AG04450 (cell line): ENCODE measurements around the gene TSC22D3. TPM values are rescaled to one million over a fixed set of nuclear protein-coding genes. Genes with fewer than 3 reads are reported as not detected.
A peak's percentile ranks its signal among the peaks of the same experiment; 100 is the strongest.
"Not testable (repeated sequence)": the region's sequence is repeated elsewhere in the genome, so short reads cannot be mapped to it uniquely, and the experiment has no call there.

Experiments used
- CTCF ChIA-PET: fragments of 300-600, 350-600 bp; formaldehyde crosslinking; extraction: SDS; loops from one replicate; lab custom pipeline; 2022; ENCODE audit warnings: antibody characterized with exemption, inconsistent platforms; lab: Charles Lee
- POLR2A ChIA-PET: fragments of 350-600 bp; formaldehyde crosslinking; extraction: SDS; loops from one replicate; lab custom pipeline; 2021; ENCODE audit warnings: antibody characterized with exemption, inconsistent platforms; lab: Yijun Ruan, JAX
- DNase-seq: peaks from one replicate; pipeline ENCODE4 v3.0.0-alpha.2; 2011; ENCODE audit warnings: low read depth, low spot score
- H3K27ac ChIP-seq: one replicate; pipeline ENCODE4 v1.5.1; 2012; ENCODE audit warnings: low read depth, low read length, control low read depth
- H3K27me3 ChIP-seq: one replicate; pipeline ENCODE4 v1.6.0; 2012; ENCODE audit warnings: low read length; ENCODE audit not compliant: control insufficient read depth, insufficient read depth
- H3K4me3 ChIP-seq: 2 replicates; pipeline ENCODE4 v1.5.1; 2011; ENCODE audit warnings: mild to moderate bottlenecking, low read depth, low read length, control low read depth
- H3K9me3 ChIP-seq: 2 replicates; pipeline ENCODE4 v1.5.1; 2012; ENCODE audit warnings: low read length; ENCODE audit not compliant: control insufficient read depth, insufficient read depth
- CTCF ChIP-seq: IDR thresholded peaks from 2 replicates; pipeline ENCODE4 v1.5.1; 2011; ENCODE audit warnings: low read depth, low read length, control low read depth, inconsistent platforms
- polyA minus RNA-seq: library from RNA; depleted of rRNA, polyadenylated mRNA; stranded (reverse); fragments of >200 nt; gene quantifications from 2 replicates; pipeline ENCODE4 v1.2.3, GENCODE V29; 2011; rRNA and poly(A)+ RNA removed
- polyA plus RNA-seq: library from polyadenylated mRNA; depleted of rRNA; stranded (reverse); fragments of >200 nt; gene quantifications from 2 replicates; pipeline ENCODE4 v1.2.3, GENCODE V29; 2011; rRNA removed

TSC22D3 gene
- polyA plus RNA-seq (22.4 and 25.3 TPM in 2 replicates), polyA minus RNA-seq (12.5 and 14.5 TPM in 2 replicates)

GRCh38 chrX:107775734-107776511 lies at the start of gene TSC22D3:
Gene TSC22D3, minus strand, starts transcription at chrX:107775787. Its CDS starts 368 bp downstream, at chrX:107775419.
- peak within 1 kb of the TSS; percentile 50 for H3K4me3 ChIP-seq
- ChIA-PET CTCF (interaction anchor here (0.6 to 4.9 kb wide), 9 partner anchors 37 to 238 kb away, joined by 3 to 63 read pairs (median 4); no protein-coding TSS in a partner anchor), POLR2A (interaction anchor here (0.9 kb wide), 1 partner anchor 60 kb away, joined by 5 read pairs; no protein-coding TSS in a partner anchor)
- no peak for DNase-seq
- no peak within 1 kb of the TSS for H3K27ac ChIP-seq
- peaks cover 26% of the 10 kb centered on the region for H3K27me3 ChIP-seq
- no peak for TF ChIP-seq CTCF
- H3K9me3 ChIP-seq = no peaks in the 10 kb centered on the region

- TF ChIP-seq CTCF = no peak
- Histone ChIP-seq H3K4me3 (no peak overlapping the region), H3K27me3 (no peaks in the 10 kb centered on the region), H3K9me3 (peaks cover 7% of the 10 kb centered on the region), H3K27ac (no peak overlapping the region)
- ChIA-PET CTCF (no interaction called here), POLR2A (no interaction called here)
- peak; percentile 29 for DNase-seq
Measured at GRCh38 chrX:107823456-107823855, 47.9 kb upstream of the TSC22D3 start.

- ChIA-PET POLR2A (no interaction called here), CTCF (no interaction called here)
Measured at GRCh38 chrX:107823042-107823441, 47.5 kb upstream of the TSC22D3 start.

GRCh38 chrX:107818900-107819521 lies 43.4 kb upstream of the TSC22D3 start:
- no peak for TF ChIP-seq CTCF
- Histone ChIP-seq H3K27me3 (no peaks in the 10 kb centered on the region), H3K9me3 (peaks cover 7% of the 10 kb centered on the region), H3K4me3 (no peak overlapping the region), H3K27ac (no peak overlapping the region)
- ChIA-PET CTCF (no interaction called here), POLR2A (no interaction called here)
- no peak for DNase-seq

More at GRCh38 chrX:107823042-107823441, 47.5 kb upstream of the TSC22D3 start:
- H3K4me3 ChIP-seq = no peak overlapping the region
- TF ChIP-seq CTCF = no peak
- no peak for DNase-seq
- H3K27me3 ChIP-seq = no peaks in the 10 kb centered on the region
- H3K9me3 ChIP-seq = peaks cover 7% of the 10 kb centered on the region
- no peak overlapping the region for H3K27ac ChIP-seq

- H3K9me3 ChIP-seq, H3K27ac ChIP-seq, H3K27me3 ChIP-seq, CTCF ChIA-PET, DNase-seq, H3K4me3 ChIP-seq, POLR2A ChIA-PET: not testable (repeated sequence)
Measured at GRCh38 chrX:107810053-107810452, 34.5 kb upstream of the TSC22D3 start.
